Measurements from ENCODE around the gene TRRAP. TPM values are rescaled to one million over a fixed set of nuclear protein-coding genes. Genes with fewer than 3 reads are reported as not detected.

TRRAP gene
- polyA plus RNA-seq, 10 donors = 19.1 to 30.0 (median 22.2) TPM

DNA sequence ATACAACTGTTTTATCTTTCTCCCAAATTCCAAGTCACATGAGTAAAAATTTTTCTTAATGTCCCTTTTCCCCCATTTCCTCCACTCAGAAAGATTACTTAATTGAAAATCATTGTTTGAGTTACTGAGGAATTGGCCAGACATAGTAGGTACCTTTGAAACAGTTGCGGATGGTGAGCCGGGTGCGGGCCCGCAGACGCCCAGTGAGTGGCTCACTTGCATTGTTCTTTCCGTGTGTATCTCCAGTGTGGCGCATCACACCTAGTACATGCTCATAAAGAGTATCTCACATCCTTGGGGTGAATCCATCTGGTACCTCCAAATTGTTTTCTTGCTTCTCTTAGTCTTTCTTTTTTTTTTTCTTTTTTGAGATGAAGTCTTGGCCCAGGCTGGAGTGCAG, 14.3 kb downstream of the TRRAP start:
- DNase-seq = no peak

DNA sequence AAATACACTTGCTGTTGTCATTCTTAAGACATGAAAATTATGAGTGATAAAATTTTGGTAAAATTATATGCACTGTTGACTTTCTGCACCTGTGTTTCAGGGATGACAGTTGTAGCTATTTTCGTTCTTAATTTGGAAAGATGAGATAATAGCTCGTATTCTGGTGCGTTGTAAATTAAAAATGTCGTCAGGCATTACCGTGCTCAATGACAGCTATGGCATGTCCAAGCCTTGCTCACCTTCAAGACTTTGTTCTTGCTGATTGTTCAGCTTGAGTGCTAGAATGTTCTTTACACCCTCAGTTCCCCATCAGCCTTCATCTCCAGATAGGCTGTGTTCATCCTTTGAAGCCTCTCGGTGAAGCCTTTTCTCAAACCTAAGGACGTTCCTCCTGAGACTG, 21.5 kb downstream of the TRRAP start:
- no peak for DNase-seq

DNA sequence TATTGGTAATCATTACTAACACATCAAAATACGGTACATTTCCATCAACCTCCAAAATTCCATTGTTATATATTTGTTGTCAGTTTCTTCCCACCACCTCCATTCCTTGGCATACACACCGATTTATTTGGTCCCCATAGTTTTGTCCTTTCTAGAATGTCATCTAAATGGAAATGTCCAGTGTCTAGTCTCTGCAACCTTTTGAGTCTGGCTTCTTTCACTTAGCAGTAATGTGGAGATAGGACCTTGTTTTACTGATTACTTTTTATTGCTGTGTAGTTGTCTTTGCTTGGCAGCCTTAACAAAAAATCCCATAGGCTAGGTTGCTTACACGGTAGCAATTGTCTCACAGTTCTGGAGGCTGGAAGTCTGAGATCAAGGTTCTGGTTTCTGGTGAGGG, 22.5 kb downstream of the TRRAP start:
- no peak for DNase-seq

DNA sequence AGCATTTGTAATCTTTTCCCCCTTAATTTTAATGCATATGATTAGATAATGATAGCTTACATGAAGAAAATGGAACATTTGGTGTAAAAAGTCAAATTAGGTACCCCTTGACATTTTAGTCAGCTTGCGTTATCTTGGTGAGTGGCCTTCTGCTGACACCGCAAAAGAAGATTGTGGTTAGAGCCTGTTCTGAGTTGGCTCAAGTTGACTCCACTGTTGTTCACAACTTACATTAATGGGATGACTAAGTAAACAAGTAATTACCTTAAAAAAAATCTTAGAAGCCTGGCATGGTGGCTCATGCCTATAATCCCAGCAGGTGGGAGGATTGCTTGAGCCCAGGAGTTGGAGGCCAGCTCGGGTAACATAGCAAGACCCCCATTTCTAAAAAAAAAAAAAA, 24.2 kb downstream of the TRRAP start:
- DNase-seq = no peak

DNA sequence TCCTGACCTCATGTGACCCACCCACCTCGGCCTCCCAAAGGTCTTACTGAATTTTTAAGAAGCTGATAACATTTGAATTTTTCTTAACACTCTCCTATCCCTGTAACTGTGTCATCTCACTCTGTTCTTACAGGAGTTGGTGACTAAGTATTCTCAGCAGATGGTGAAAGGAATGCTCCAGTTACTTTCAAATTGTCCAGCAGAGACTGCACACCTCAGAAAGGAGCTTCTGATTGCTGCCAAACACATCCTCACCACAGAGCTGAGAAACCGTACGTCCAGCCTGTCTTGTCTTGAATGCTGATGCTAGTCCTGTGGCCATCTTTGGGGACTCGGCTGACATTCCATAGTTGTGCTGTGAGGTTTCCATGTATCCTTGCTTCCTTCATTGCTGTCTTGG, 24.9 kb downstream of the TRRAP start:
- no peak for DNase-seq

DNA sequence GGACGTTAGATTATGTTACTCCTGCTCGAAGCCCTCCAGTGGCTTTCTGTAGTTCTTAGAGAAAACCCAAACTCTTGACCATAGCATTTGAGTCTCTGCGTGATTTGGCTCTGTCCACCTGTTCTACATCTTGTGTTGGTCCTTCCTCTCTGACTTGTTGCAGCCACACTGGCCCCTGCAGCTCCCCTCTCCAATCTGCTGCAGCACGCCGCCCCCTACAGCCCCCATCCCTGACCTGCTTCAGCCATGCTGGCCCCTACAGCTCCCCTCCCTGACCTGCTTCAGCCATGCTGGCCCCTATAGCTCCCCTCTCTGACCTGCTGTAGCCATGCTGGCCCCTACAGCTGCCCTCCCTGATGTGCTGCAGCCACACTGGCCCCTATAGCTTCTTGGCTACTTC, 29.2 kb downstream of the TRRAP start:
- DNase-seq = no peak

DNA sequence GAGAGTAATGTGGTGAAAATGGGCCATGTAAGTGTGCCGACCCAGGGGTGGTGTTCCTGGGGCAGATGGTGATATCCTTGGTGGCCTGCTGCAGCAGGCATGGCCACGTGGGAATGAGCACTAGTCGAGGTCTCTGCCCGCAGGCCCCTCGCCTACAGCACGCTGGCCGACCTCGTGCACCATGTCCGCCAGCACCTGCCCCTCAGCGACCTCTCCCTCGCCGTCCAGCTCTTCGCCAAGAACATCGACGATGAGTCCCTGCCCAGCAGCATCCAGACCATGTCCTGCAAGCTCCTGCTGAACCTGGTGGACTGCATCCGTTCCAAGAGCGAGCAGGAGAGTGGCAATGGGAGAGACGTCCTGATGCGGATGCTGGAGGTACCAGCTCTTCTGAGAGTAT, 30.3 kb downstream of the TRRAP start:
- DNase-seq = no peak

DNA sequence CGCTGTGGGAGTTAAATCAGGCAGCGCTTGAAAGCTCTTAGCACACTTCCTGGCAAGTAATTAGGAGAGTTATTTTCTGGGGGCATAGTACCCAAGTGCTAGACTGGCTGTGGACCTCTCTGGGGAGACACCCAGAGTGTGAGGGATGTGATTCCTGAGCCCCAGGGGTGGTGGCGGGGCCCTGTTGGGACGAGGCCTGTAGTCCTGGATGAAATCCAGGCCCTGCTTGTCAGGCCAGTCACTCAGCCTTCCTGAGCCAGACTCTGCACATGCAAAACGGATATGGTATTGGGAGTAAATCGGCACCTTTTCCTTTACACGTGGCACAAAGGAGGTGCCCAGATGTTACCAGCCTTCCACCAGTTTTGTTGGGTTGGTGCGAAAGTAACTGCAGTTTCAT, 31.2 kb downstream of the TRRAP start:
- no peak for DNase-seq

DNA sequence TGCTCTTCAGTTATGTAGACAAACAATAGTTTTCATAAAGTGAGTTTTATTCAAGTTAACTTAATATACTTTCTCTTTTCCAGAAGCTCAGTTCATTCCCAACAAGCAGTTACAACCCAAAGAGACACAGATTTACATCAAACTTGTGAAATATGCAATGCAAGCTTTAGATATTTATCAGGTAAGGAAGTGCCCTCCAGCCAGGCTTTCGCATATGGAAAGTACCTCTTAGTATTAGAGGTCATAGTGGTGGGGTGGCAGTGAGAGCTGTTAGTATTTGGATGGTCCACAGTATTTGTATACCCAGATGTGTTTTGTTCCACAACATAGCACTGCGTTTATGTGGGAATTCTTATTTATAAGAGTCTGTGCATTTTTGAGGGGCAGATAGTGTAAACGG, 32.1 kb downstream of the TRRAP start:
- no peak for DNase-seq

DNA sequence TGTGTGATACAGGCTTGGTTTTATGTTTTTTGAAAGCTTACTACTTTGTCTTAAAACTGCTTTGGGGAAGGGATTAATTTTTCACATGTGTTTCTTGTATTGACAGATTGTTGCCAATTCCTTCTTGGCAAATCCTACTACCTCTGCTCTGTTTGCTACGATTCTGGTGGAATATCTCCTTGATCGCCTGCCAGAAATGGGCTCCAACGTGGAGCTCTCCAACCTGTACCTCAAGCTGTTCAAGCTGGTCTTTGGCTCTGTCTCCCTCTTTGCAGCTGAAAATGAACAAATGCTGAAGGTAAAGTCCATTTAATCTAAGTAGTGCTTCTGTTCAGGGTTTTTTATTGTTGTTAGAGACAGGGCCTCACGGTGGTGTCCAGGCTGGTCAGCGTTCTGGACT, 33.6 kb downstream of the TRRAP start:
- peak in 2 of 3 donors; percentile 16 to 45 for DNase-seq

DNA sequence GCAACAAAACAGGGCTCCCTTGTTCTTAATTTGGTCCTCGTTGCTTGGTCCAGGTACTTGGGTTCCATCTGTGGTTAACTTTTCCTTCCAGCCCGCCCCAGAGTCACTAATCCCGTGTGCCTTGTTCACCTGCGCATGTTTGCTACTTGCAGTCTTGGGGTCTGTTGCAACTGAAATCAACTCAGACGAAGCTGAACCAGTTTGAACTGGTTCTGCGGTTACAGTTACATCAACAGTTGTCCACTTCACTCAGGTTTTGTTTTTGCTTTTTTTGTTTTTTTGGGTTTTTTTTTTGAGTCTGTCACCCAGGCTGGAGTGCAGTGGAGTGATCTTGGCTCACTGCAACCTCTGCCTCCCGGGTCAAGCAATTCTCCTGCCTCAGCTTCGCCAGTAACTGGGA, 34.7 kb downstream of the TRRAP start:
- DNase-seq = no peak

DNA sequence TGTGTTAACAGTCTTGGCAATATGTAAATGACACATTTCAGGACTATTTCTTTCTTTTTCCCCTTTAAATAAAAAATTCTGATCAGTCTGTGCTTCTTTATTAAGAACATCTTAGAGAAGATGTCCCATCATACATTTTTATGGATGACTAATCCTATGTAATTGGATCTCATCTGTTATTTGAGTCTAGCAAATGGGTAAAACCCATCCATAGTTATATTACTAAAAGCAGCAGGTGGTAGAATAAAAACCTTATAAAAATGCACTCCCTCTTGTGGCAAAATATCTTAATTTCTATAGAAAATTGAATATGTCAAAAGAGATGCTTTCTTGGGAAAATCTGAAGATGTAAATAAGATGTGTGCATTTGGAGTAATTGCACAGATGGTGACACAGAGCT, 35.3 kb downstream of the TRRAP start:
- no peak for DNase-seq

DNA sequence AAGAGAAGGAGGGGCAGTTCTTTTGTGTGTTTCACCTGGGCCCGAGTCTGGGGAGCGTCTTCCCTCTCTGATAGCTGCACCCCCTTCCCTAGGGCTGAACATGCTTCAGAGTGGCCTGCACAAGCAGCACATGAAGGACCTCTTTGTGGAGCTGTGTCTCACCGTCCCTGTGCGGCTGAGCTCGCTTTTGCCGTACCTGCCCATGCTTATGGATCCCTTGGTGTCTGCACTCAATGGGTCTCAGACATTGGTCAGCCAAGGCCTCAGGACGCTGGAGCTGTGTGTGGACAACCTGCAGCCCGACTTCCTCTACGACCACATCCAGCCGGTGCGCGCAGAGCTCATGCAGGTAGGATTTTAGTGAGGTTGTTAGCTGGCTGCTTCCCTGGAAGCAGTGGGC, 39.0 kb downstream of the TRRAP start:
- no peak for DNase-seq

DNA sequence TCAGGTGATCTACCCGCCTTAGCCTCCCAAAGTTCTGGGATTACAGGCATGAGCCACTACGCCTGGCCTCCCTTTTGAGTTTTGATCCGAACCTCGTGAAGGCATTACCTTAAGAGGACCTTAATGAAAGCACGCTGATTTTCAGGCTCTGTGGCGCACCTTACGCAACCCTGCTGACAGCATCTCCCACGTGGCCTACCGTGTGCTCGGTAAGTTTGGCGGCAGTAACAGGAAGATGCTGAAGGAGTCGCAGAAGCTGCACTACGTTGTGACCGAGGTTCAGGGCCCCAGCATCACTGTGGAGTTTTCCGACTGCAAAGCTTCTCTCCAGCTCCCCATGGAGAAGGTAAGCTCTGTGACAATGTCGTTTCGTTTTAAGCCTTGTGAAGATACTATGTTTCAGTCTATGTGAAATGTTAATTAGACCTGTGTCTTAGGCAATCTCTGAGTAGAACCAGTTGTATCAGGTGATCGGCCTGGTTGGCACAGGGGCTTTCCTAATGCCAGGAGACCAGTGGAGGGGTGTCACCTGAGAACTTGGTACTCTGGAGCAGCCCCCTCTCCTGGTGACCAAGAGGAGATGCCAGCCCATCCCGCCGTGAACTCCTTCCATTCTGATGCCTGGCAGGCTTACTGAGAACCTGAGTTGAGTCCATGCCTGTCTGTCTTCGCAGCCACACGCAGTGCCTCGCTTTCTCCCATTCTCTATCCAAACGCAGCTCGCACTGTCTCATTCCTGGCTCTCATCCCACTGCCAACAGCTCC, 43.5 kb downstream of the TRRAP start:
- no peak for DNase-seq

DNA sequence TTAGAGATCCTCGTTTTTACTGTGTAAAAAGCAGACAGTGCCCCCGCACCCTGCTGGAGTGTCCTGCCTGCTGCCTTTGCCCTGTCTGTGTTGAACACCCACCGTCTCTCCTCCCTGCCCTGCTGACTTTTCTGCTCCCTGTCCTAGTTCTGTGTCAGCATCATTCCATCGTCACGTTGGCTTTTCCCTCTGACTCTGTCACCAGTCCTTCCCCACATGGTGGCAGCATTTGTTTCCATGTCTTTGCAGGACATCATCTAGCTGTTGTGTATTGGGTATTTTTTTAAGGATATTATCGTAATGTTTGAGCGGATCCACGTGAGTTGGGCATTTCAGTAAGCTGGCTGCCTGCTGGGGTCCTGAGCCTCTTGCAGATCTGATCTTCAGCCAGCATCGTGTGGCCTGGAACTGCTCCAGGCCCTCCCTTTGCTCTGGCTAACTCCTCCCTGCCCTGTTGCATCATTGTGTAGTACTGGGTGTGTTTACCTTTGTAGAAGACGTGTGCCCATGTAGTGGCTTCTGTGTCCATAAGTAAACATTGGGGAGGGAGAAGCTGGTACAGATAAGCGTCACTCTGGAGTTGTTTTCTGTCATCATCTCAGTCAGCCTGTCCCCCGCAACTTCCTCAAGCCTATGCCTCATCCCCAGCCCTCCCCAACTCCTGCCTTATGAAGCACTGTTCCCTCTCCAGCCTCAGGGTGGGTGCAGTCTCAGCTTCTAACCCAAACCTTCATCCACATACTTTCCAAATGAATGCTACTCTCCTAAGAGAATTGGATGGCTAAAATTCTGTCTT, 44.3 kb downstream of the TRRAP start:
- DNase-seq = no peak

DNA sequence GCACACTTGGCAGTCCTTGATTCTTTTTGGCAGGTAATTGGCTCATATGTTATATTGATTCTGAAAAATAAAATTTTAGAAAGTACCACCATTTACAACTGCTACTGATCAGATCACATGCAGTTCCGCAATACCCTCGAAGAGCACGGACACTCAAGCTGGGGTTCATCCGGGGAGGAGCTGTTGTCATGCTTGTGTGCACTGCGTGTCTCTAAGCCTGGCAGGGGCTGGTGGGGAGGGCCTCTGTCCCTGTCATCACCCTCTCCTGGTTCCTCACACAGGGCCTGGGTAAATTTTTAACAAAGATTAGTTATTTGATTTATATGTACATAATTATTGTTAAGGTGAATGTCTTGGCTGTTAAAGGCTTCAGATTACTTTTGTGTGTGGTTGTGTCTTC, 45.2 kb downstream of the TRRAP start:
- DNase-seq = no peak

DNA sequence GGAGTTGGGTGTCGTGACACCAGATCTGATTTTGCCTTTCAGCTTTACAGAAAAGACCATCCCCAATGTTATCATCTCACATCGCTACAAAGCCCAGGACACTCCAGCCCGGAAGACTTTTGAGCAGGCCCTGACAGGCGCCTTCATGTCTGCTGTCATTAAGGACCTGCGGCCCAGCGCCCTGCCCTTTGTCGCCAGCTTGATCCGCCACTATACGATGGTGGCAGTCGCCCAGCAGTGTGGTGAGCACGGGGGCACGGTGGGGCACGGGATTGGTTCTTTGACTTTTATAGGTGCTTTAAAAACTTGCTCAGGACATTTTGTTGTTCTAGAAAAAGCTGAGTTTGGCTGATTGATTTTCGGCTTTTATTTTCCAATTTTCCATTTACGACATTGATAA, 48.8 kb downstream of the TRRAP start:
- no peak for DNase-seq

DNA sequence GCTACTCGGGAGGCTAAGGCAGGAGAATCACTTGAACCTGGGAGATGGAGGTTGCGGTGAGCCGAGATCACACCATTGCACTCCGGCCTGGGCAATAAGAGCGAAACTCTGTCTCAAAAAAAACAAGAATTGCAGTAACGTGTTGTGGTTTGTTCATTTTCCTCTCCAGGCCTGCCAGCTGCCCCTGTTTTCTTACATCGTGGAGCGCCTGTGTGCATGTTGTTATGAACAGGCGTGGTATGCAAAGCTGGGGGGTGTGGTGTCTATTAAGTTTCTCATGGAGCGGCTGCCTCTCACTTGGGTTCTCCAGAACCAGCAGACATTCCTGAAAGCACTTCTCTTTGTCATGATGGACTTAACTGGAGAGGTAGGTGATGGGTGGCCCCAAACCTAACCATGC, 52.1 kb downstream of the TRRAP start:
- no peak for DNase-seq

DNA sequence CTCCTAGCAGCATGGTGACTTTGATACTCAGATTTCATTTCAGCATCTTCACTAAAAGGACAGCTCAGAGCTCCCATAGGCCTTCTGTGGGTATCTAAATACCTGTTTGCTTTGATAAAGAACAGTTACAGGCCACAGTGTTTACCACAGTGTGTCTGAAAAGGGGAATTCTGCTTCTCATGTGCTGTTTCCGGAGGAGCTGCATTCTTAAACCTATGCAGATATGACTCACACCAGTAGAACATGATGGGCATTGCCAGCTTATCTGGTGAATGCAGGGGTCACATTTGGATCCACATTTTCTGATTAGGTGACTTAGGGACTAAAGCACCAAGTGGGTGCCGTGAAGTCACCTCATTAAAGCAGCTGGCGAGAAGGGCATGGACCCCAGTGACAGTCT, 52.6 kb downstream of the TRRAP start:
- DNase-seq = no peak

DNA sequence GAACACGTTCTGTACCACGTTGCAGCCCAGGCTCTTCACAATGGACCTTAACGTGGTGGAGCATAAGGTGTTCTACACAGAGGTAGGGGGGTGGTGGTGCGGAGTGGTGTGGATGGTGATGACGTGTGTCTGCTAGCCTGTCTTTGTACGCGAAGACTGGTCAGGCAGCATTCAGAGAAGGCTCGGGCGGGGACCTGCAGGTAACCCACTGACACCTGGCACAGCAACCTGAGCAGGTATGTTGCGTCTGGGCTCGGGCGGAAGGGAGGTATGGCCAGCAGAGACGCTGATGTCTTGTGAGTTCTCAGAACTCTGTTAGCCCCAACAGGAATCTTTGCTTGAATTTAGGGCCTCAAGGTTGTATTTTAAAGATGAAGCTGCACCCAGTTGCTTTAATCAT, 55.0 kb downstream of the TRRAP start:
- DNase-seq = no peak

DNA sequence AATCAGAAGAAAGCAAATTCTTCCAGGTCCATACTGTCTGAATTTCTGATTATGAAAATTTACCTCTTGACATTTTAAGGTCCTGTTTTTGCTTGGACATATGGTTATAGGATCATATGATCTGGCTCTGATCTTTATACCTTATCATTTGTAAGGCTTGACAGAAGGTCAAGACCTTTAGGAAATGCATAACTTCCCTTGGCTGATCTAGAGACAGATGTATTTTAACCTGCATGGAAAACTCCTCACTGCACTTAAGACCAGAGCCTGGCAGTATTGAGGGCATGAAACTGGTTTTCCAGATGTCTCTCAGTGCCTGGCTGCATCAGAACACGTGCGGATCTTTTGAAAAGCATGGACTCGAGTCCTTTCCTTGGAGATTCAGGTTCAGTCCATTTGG, 55.9 kb downstream of the TRRAP start:
- no peak for DNase-seq

DNA sequence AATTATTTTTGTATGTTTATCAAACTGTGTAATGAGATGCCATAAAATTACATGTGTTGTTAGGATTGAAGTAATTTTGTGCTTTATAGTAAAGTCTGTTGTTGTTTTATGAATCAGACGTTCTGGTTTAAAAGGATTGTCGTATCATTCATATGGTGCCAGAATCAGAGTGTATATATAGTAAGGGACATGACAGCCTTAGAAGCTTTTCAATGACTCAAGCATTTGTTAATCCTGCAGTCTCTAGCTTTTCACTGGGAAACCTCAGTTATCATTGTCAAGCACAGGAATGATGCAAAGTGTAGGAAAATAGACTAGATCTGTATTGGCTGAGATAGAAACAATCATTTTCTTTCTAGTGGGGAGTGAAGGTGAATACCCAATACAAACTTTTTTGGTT, 57.5 kb downstream of the TRRAP start:
- DNase-seq = no peak

DNA sequence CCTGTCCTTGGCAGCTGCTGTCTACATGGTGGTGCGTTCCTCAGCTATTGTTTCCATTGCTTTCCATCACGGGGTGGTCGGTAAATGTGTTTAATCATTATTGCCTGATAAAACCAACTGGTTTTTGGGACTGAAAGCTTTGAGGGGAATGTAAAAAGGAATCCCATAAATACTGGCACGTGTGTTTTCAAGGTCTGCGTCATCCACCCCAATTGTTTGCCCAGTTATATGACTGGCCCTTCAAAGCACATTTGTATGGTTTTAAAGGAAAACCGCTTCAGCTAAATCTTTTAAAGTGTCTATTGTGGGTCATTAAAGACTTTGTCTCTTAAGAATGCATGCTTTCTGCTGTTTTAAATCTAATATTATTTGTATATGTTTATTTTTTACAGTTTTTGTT, 65.0 kb downstream of the TRRAP start:
- DNase-seq = no peak

DNA sequence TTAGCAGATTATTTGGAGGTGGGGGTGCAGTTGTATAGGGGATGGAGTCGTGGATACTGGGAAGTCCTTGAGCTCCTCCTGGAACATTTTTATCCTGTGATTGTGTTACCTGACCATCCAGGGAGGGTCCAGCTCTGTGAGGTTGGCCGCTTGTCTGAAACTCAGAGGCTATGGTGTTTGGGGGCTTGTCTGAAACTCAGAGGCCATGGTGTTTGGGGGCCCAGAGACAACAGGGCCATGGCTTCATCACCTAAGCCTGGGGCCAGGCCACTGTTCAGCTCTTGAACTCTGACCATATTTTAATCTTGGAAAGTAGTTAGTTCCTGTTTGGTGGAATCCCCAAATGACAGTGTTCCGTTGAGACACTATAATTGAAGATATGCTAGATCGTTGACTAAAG, 66.1 kb downstream of the TRRAP start:
- no peak for DNase-seq
